RCC 7860 (cell line): ENCODE results near the gene GRK4.
"Not testable (repeated sequence)": the region's sequence is repeated elsewhere in the genome, so short reads cannot be mapped to it uniquely, and the experiment has no call there.

Experiments
- DNase-seq: peaks from one replicate; pipeline ENCODE4 v3.0.0-alpha.2; 2015; ENCODE audit warnings: low spot score
- FAIRE-seq: peaks from 2 replicates; lab custom pipeline; 2012; peaks lifted over from hg19 to GRCh38; lab: Jason Lieb, UNC

Gene GRK4

GRCh38 chr4:2930135-2930757 is 33.1 kb upstream of the GRK4 start:
- FAIRE-seq (no peak), DNase-seq (no peak)

DNA sequence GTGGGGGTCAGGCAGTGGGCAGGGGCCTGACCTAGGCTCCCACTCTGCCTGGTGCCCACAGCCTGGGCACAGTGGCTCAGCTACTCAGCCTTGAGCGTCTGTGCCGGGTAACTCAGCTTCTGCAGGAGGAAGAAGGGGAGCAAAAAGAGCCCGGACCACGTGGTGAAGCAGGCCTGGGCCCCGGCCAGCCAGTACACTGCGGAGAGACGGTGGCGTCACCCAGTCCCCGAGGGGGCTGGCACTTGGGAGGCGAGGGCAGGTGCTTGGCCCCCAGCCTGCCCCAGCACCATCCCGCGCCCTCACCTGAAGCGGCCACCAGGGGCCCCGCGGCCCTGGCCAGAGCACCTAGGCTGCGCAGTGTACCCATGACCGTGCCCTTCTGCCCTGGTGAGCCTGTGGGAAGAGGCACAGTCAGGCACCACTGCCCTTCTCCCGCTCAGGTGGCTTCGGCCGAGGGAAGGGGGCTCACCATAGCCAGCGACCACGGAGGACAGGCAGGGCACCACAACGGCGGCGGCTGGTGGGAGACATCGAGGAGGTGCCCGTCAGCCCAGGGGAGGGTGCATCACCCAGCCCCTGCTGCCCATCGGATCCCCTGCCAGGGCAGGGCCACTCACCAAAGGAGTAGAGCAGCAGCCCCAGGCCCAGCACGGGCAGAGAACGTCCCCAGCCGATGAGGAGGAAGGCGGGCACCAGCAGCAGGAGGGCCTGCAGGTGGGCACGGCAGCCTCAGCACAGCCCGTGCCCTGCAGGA is 32.4 kb upstream of the GRK4 start:
- FAIRE-seq (no peak), DNase-seq (no peak)

DNA sequence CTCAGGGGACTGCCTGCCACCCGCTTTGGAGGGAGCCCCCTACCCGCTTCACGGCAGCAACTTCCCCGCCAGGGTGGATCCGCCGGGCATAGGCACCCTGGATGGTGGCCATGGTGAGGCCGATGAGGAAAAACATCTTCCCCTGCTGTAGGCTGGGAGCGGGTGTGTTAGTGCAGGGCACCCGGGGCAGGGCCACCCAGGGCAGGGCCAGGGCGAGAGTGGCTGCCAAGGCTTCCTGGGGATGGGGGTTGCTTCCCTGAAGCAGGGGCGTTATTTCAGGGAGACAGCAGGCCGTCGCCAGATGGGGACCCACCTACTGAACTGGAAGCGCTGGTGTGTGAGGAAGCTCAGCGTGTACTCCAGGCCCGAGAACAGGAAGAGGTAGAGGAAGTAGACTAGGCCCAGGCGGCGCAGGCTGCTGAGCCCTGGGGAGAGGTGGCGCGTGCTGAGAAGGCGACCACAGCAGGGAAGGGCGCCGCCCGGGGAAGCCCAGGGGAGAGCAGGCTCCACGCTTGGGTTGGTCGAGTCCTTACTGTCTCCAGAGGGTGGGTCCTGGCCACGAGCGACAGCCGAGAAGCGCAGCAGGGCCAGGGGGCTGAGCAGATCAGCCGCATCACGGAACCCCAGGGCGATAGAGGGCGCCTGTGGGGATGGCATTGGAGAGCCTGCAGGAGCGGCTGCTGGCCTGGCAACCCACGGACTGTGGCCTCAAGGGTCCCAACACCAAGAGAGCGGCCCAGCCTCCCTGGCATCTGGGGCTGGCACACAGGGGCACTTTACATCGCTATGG is 31.7 kb upstream of the GRK4 start:
- no peak for DNase-seq
- FAIRE-seq: no peak

- no peak for FAIRE-seq
- no peak for DNase-seq
These were observed 30.9 kb upstream of the GRK4 start for GRCh38 chr4:2932321-2932950.

DNA sequence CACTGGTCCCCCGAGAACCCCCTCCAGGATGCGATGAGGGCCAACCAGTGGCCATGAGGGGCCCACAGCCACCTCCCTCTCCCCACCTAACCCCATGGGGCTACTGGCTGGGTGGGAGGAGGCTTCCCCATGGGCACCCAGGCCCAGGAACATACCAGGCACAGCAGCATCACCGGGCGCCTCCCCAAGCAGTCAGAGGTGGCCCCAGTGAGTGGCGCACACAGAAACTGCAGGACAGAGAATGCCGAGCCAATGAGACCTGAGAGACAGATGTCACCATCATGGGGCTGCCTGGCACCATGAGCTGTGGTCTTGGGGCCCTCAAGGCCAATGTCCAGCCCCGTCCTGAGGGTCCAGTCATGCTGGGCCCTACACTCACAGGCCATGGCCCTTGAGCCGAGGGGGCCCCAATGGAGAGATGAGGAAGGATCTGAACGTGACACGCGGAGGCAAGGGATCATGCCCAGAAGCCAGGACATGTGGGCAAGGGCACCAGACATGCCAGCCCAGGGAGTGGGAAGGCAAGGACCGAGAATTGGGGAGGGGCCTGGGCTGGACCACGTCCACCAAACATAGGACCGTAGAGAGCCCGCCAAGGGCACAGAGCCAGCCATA is 30.3 kb upstream of the GRK4 start:
- FAIRE-seq (no peak), DNase-seq (no peak)

DNA sequence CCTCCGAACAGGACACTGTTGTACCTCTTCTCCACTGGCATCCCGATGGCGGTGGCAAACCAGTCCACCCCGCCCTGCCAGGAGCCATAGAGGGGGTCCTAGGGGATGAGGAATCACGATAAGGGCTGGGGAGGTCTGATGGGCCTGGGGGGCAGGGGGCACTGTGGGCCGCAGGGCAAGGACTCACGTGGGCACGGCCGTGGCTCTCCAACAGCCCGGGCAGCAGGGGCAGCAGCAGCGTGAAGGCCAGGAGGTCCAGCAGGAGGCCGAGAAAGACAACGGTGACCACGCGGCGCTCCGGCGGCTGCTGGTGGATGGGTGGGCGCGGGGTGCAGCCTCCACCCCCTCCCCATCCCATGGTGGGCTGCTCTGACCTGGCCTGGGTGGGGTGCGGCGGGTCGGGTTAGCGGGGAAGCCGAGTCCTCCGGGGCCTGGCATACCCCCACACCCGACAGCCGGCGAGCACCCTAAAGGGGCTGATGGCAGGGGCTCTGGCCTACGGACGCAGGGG is 29.8 kb upstream of the GRK4 start:
- FAIRE-seq: no peak
- no peak for DNase-seq

GRCh38 chr4:2934077-2934812 is 29.1 kb upstream of the GRK4 start:
- FAIRE-seq (no peak), DNase-seq (peak; percentile 43)

DNA sequence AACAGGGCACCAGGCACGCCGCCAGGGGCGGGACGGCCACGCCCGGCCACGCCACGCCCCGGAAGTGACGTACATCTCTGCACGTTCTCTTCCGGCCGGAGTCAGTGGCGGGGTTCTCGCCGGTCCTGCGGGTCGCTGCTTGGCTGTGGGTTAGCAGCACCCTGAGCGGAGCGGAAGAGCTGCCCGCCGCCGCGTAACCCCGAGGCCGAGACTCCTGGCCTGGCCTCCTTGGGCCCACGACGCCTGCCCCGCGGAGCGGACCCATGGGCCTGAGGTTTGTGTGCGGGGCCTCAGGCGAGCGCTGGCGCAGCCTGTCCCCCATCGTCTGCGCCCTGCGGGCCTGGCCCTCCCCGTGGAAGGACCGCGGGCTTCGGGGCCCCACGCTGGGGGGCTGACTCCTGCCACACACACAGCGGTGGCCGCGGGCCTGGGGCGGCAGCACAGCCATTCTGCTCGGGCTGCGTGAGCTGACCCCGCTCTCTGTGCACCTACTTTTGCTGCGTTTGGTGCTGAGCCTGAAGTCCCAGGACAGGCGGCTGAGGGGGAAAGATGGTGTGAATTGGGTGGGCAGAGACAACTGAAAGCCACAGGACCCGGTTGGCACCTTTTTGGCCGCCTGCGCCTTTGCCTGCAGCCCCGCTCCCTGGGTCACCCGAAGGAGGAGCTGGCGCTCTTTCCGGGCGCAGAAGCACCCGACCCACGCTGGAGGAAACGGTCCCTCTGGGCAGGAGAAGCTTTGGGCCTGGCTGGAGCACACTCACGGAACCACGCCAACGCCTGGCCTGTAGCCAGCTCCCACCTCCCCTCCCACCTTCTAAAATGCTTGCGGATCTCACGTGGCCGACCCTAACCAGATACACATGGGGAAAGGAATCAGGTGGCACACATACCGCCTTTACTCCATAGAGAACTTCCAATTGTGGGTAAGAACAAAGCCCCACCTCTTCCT is 28.3 kb upstream of the GRK4 start:
- DNase-seq (peak; percentile 87), FAIRE-seq (no peak)

- peak; percentile 98 for DNase-seq
These were observed 27.3 kb upstream of the GRK4 start for GRCh38 chr4:2935762-2936743.

DNA sequence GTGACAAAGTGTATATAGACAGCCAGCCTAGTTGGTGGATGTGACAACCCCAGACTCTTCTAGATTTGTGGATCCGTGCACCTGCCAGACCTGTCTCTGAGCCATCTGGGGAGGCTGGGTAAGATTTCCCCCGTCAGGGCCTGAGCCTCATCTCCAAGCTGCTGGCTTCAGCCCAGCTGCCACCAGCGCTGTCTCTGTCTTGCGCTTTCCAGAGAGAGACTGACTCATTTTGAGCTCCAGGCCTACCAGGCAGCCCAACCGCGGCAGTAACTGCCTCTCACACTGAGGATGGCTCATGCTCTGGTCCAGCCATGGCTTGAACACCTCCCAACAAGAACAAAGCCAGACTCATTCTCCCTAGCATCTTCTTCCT is 26.6 kb upstream of the GRK4 start:
- DNase-seq: peak; percentile 89
- no peak for FAIRE-seq

More at GRCh38 chr4:2935762-2936743, 27.3 kb upstream of the GRK4 start:
- peak; percentile 92 for FAIRE-seq

- FAIRE-seq (peak; percentile 91), DNase-seq (peak; percentile 97)
These were observed 26.1 kb upstream of the GRK4 start for GRCh38 chr4:2937146-2937857.

DNA sequence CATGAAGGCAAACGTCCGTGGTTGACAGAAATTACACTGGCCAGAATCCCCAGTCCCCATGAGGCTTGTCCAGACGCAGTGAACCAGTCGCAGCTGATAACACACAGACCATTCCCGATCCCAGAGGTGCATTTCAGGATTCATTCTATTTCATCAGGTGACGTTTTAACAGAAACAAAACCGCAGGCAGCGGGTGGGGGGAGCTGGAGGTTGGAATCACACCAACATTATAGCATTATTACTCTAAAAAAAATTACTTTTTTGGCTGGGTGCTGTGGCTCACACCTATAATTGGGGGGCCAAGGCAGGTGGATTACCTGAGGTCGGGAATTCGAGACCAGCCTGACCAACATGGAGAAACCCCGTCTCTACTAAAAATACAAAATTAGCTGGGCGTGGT is 25.4 kb upstream of the GRK4 start:
- FAIRE-seq (no peak), DNase-seq (no peak)

DNA sequence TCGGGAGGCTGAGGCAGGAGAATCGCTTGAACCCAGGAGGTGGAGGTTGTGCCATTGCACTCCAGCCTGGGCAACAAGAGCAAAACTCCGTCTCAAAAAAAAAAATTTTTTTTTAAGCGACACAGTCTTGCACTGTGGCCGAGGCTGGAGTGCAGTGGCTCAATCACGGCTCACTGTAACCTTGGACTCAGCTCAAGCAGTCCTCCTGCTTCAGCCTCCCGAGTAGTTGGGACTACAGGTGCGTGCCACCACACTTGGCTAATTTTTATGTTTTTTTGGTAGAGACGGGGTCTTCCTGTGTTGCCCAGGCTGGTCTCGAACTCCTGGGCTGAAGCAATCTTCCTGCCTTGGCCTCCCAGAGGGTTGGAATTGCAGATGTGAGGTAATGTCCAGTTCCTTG is 25.0 kb upstream of the GRK4 start:
- FAIRE-seq, DNase-seq: not testable (repeated sequence)

GRCh38 chr4:2938906-2939305 is 24.5 kb upstream of the GRK4 start:
- FAIRE-seq (no peak), DNase-seq (no peak)

DNA sequence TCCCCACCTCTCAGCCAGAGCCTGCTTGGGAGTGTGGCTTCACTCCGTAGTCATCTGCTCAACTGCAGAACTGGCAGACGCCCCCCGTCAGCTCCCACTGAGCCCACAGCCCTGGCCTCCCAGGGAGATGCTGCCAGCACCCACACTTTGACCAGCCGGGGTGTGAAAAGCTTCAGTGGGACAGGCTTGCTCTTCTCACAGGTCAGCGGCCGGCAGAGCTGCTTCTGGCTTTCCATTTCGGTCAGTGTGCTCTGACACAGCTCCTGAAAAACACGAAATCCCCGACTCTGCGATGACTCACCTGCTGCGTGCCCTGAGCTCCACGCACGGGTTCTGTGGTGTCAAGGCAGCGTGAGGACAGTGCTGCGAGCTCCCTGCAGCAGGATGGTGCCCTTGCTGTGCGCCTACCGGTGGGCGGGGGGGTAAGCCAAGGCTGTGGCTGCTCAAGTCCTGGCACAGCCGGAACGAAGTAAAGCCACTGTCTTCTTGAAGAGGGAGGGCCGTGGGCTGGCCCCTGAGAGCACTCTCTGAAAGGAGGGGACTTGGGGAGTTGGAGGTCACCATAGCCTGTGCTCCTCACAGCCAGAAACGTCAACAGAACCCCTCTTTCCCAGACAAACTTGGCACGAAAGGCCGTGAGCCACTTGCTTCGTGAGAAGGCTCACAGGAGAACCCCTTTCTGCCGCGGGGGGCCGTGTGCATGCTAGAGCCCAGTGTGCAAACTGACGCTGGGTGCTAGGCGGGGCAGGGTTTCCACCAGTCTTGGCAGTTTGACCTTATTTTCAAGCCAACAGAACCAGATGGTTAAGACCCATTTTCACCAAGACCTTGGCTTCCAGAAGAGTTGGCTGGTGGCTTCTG is 23.8 kb upstream of the GRK4 start:
- DNase-seq (peak; percentile 50), FAIRE-seq (no peak)
